Measurements from ENCODE around the gene OXA1L.

DNA sequence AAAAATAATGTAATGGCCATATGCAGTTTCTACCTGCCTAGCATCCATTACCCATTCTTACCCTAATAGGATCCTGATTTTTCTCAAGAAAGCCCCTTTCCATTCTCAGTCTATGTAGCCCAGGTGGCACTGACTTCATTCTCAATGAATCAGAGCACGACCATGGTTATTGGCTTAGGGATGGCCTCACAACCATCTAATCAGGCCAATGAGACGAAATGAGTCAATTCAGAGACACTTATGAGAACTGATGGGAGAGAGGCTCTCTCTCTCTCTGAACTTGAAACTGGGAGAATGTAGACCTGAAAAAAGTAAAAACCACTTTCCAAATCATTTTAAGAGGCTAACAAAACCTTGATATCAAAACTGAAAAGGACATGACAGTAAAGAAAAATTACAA, 45.3 kb upstream of the OXA1L start:
- TF ChIP-seq, protein P1, sequence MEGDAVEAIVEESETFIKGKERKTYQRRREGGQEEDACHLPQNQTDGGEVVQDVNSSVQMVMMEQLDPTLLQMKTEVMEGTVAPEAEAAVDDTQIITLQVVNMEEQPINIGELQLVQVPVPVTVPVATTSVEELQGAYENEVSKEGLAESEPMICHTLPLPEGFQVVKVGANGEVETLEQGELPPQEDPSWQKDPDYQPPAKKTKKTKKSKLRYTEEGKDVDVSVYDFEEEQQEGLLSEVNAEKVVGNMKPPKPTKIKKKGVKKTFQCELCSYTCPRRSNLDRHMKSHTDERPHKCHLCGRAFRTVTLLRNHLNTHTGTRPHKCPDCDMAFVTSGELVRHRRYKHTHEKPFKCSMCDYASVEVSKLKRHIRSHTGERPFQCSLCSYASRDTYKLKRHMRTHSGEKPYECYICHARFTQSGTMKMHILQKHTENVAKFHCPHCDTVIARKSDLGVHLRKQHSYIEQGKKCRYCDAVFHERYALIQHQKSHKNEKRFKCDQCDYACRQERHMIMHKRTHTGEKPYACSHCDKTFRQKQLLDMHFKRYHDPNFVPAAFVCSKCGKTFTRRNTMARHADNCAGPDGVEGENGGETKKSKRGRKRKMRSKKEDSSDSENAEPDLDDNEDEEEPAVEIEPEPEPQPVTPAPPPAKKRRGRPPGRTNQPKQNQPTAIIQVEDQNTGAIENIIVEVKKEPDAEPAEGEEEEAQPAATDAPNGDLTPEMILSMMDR (IDR thresholded peaks at IDR 0.05; ENCODE audit: low read length) = no peak
- TF ChIP-seq EZH2phosphoT487 (IDR thresholded peaks at IDR 0.05; ENCODE audit: low read length) (no peak), EZH2 (optimal IDR thresholded peaks at IDR 0.05; ENCODE audit: low read depth, low read length) (no peak)

All from MM.1S (cell line).